Trophoblast cell (in vitro differentiated cells and primary cell): ENCODE data around the gene MYO10.

ENCODE experiments used
- DNase-seq, 2 donors: peaks; one replicate each; pipeline ENCODE4 v3.0.0-alpha.2; 2016
- H2AFZ ChIP-seq: 2 replicates; pipeline ENCODE4 v1.6.1; 2013; ENCODE audit warnings: low read length, moderate library complexity, mild to moderate bottlenecking; ENCODE audit not compliant: insufficient read depth, poor library complexity
- H2AK5ac ChIP-seq: 2 replicates; pipeline ENCODE4 v1.6.1; 2013; ENCODE audit warnings: mild to moderate bottlenecking, low read length
- H2BK120ac ChIP-seq: 2 replicates; pipeline ENCODE4 v1.6.1; 2013; ENCODE audit warnings: low read length, mild to moderate bottlenecking, moderate library complexity; ENCODE audit not compliant: insufficient read depth, poor library complexity
- H2BK12ac ChIP-seq: 2 replicates; pipeline ENCODE4 v1.6.1; 2013; ENCODE audit warnings: mild to moderate bottlenecking, low read length, moderate library complexity
- H2BK5ac ChIP-seq: 2 replicates; pipeline ENCODE4 v1.6.1; 2013; ENCODE audit warnings: low read length, low read depth, moderate library complexity, mild to moderate bottlenecking; ENCODE audit not compliant: poor library complexity
- H3K14ac ChIP-seq: 2 replicates; pipeline ENCODE4 v1.6.1; 2013; ENCODE audit warnings: mild to moderate bottlenecking, low read length
- H3K18ac ChIP-seq: 2 replicates; pipeline ENCODE4 v1.6.1; 2013; ENCODE audit warnings: mild to moderate bottlenecking, low read length
- H3K23ac ChIP-seq: 2 replicates; pipeline ENCODE4 v1.6.1; 2013; ENCODE audit warnings: low read length
- H3K27ac ChIP-seq: 2 replicates; pipeline ENCODE4 v1.5.1; 2013; ENCODE audit warnings: low read depth, mild to moderate bottlenecking, inconsistent platforms, low read length, moderate library complexity
- H3K27me3 ChIP-seq: 2 replicates; pipeline ENCODE4 v1.6.1; 2013; ENCODE audit warnings: inconsistent platforms, mild to moderate bottlenecking, low read length, moderate library complexity; ENCODE audit not compliant: insufficient read depth
- H3K36me3 ChIP-seq, 2 experiments: 1 replicate in 1 of 2; 2 replicates in 1 of 2; pipeline ENCODE4 v1.6.1; 2013; ENCODE audit warnings: low read length in 2 of 2, mild to moderate bottlenecking in 2 of 2, moderate library complexity in 1 of 2; ENCODE audit not compliant: insufficient read depth in 2 of 2, control insufficient read depth in 1 of 2
- H3K4ac ChIP-seq: 2 replicates; pipeline ENCODE4 v1.6.1; 2013; ENCODE audit warnings: low read depth, mild to moderate bottlenecking, low read length, moderate library complexity
- H3K4me1 ChIP-seq, 2 experiments: 1 replicate in 1 of 2; 2 replicates in 1 of 2; pipeline ENCODE4 v1.6.1; 2013; ENCODE audit warnings: low read length in 2 of 2, mild to moderate bottlenecking in 2 of 2, moderate library complexity in 1 of 2; ENCODE audit not compliant: insufficient read depth in 2 of 2, control insufficient read depth in 1 of 2
- H3K4me2 ChIP-seq: 2 replicates; pipeline ENCODE4 v1.6.1; 2013; ENCODE audit warnings: inconsistent platforms, mild to moderate bottlenecking, low read length, moderate library complexity
- H3K4me3 ChIP-seq: 2 replicates; pipeline ENCODE4 v1.5.1; 2013; ENCODE audit warnings: mild to moderate bottlenecking, low read depth, low read length, inconsistent platforms
- H3K79me1 ChIP-seq: one replicate; pipeline ENCODE4 v1.6.1; 2013; ENCODE audit warnings: low read length
- H3K79me2 ChIP-seq: 2 replicates; pipeline ENCODE4 v1.6.1; 2013; ENCODE audit warnings: low read length, mild to moderate bottlenecking; ENCODE audit not compliant: control insufficient read depth, insufficient read depth, poor library complexity
- H3K9ac ChIP-seq: 2 replicates; pipeline ENCODE4 v1.6.1; 2013; ENCODE audit warnings: mild to moderate bottlenecking, low read length
- H3K9me3 ChIP-seq: 2 replicates; pipeline ENCODE4 v1.6.1; 2013; ENCODE audit warnings: low read depth, mild to moderate bottlenecking, control low read depth, inconsistent platforms, low read length; ENCODE audit not compliant: insufficient read depth
- H4K12ac ChIP-seq: 2 replicates; pipeline ENCODE4 v1.6.1; 2013; ENCODE audit warnings: low read depth, mild to moderate bottlenecking, low read length, moderate library complexity
- H4K8ac ChIP-seq: 2 replicates; pipeline ENCODE4 v1.6.1; 2013; ENCODE audit warnings: low read depth, mild to moderate bottlenecking, low read length, moderate library complexity
- H4K91ac ChIP-seq: one replicate; pipeline ENCODE4 v1.6.1; 2013; ENCODE audit warnings: low read depth, mild to moderate bottlenecking, low read length, moderate library complexity
- WGBS: extraction: QIAGEN DNeasy Blood & Tissue Kit; methylation state at CpG from one replicate; pipeline ENCODE4 v1.1.7; 2013; ENCODE audit warnings: missing lambda C conversion rate; ENCODE audit not compliant: insufficient read length, insufficient coverage; ENCODE audit errors: extremely low coverage; 5-methylcytosine and 5-hydroxymethylcytosine counted together

MYO10 gene

DNA sequence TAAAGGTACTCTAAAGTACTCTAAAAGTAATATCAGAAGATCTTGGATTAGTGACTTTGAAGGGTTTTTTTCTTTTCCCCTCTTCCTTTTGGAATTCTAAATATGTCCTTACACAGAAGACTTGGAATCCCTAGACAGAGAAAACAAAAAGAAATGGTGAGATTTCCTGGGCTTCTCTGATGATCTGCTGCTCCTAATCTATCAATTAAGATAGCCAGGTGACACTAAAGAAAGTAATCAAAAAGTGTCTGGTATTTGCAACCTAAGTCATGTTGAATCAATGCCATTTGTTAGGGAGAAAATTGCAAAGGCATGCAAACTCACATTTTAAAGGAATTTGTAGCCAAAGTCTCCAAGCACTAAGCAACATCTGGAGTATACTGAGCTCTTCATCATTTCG is 29.5 kb upstream of the MYO10 start:
- no peaks in the 10 kb centered on the region for H3K36me3 ChIP-seq
- H2AK5ac ChIP-seq, result no peak overlapping the region
- no CpG with 5 or more reads among the region's 1 CpG for WGBS

DNA sequence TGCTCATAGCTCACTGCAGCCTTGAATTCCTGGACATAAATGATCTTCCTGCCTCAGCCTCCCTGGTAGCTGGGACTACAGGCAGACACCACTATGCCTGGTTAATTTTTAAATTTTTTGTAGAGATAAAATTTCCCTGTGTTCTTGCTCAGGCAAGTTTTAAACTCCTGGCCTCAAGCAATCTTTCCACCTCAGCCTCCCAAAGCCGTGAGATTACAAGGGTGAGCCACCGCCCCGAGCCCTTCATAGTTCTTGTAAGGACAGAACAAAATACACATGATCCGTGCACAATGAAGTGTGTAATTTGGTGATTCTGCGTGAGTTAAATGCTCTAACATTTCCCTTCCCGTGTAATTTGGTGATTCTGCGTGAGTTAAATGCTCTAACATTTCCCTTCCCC is 27.7 kb upstream of the MYO10 start:
- H3K23ac ChIP-seq, result no peak overlapping the region
- H3K4me1 ChIP-seq, result peaks cover 0 to 1% of the 10 kb centered on the region in 2 experiments
- H3K27ac ChIP-seq, result no peak overlapping the region
- no peak overlapping the region for H3K18ac ChIP-seq
- H3K79me1 ChIP-seq, result peaks cover 2% of the 10 kb centered on the region
- H2AK5ac ChIP-seq, result no peak overlapping the region
- H3K79me2 ChIP-seq, result no peaks in the 10 kb centered on the region
- no peak overlapping the region for H3K4me3 ChIP-seq
- no peak overlapping the region for H4K12ac ChIP-seq
- H3K36me3 ChIP-seq, result no peaks in the 10 kb centered on the region
- H2BK12ac ChIP-seq, result no peak overlapping the region
- H3K14ac ChIP-seq, result no peak overlapping the region
- no peak overlapping the region for H3K4me2 ChIP-seq
- peak; percentile 33 to 51 for DNase-seq
- H3K4ac ChIP-seq, result no peak overlapping the region
- no peak overlapping the region for H4K8ac ChIP-seq
- H3K9me3 ChIP-seq, result no peaks in the 10 kb centered on the region
- H3K9ac ChIP-seq, result no peak overlapping the region
- no peak overlapping the region for H2BK5ac ChIP-seq
- H3K27me3 ChIP-seq, result no peaks in the 10 kb centered on the region
- no peak overlapping the region for H2AFZ ChIP-seq
- no CpG with 5 or more reads among the region's 7 CpGs for WGBS
- no peak overlapping the region for H4K91ac ChIP-seq
- H2BK120ac ChIP-seq, result no peak overlapping the region

More for the DNA sequence above, 29.5 kb upstream of the MYO10 start:
- H3K27me3 ChIP-seq, result no peaks in the 10 kb centered on the region
- no peak overlapping the region for H3K27ac ChIP-seq
- no peak overlapping the region for H3K4me3 ChIP-seq
- no peaks in the 10 kb centered on the region for H3K79me2 ChIP-seq
- DNase-seq, result peak in 1 of 2 donors; percentile 8
- no peak overlapping the region for H3K23ac ChIP-seq
- H4K12ac ChIP-seq, result no peak overlapping the region
- H3K4me1 ChIP-seq, result peaks cover 1 to 4% of the 10 kb centered on the region in 2 experiments
- H3K14ac ChIP-seq, result no peak overlapping the region
- H4K91ac ChIP-seq, result no peak overlapping the region
- H3K4me2 ChIP-seq, result no peak overlapping the region
- no peak overlapping the region for H3K18ac ChIP-seq
- H4K8ac ChIP-seq, result no peak overlapping the region
- no peak overlapping the region for H2AFZ ChIP-seq
- H3K79me1 ChIP-seq, result peaks cover 2% of the 10 kb centered on the region
- no peak overlapping the region for H3K4ac ChIP-seq
- no peak overlapping the region for H2BK120ac ChIP-seq
- H3K9ac ChIP-seq, result no peak overlapping the region
- no peaks in the 10 kb centered on the region for H3K9me3 ChIP-seq
- H2BK12ac ChIP-seq, result no peak overlapping the region
- no peak overlapping the region for H2BK5ac ChIP-seq

DNA sequence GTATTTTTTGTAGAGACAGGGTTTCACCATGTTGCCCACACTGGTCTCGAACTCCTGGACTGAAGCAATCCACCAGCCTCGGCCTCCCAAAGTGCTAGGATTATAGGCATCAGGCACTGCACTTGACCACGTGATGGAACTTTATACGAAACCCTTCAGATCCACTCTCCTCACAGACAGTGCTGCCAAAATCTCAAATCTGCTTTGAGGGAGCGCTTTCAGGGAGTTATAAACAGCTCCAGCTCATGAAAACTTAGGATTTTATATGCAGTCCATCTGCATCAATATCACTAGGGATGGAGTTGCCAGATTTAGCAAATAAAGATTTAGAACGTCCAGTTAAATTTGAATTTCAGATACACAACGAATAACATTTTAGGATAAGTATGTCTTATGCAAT is 25.0 kb upstream of the MYO10 start:
- no peak overlapping the region for H2BK12ac ChIP-seq
- no peaks in the 10 kb centered on the region for H3K36me3 ChIP-seq
- no peak overlapping the region for H2BK120ac ChIP-seq
- DNase-seq, result no peak
- no peak overlapping the region for H3K9ac ChIP-seq
- no peak overlapping the region for H3K4me3 ChIP-seq
- no peaks in the 10 kb centered on the region for H3K79me2 ChIP-seq
- WGBS, result no CpG with 5 or more reads among the region's 7 CpGs
- peaks cover 0 to 1% of the 10 kb centered on the region in 2 experiments for H3K4me1 ChIP-seq
- H3K27ac ChIP-seq, result no peak overlapping the region
- no peak overlapping the region for H3K23ac ChIP-seq
- no peak overlapping the region for H2AFZ ChIP-seq
- H3K18ac ChIP-seq, result no peak overlapping the region
- no peak overlapping the region for H3K4ac ChIP-seq
- H3K27me3 ChIP-seq, result no peaks in the 10 kb centered on the region
- H4K91ac ChIP-seq, result peak overlapping the region; percentile 22
- no peak overlapping the region for H2BK5ac ChIP-seq
- H3K9me3 ChIP-seq, result no peaks in the 10 kb centered on the region
- H3K4me2 ChIP-seq, result no peak overlapping the region
- peaks cover 2% of the 10 kb centered on the region for H3K79me1 ChIP-seq
- H4K8ac ChIP-seq, result no peak overlapping the region
- no peak overlapping the region for H4K12ac ChIP-seq
- H2AK5ac ChIP-seq, result no peak overlapping the region
- no peak overlapping the region for H3K14ac ChIP-seq

DNA sequence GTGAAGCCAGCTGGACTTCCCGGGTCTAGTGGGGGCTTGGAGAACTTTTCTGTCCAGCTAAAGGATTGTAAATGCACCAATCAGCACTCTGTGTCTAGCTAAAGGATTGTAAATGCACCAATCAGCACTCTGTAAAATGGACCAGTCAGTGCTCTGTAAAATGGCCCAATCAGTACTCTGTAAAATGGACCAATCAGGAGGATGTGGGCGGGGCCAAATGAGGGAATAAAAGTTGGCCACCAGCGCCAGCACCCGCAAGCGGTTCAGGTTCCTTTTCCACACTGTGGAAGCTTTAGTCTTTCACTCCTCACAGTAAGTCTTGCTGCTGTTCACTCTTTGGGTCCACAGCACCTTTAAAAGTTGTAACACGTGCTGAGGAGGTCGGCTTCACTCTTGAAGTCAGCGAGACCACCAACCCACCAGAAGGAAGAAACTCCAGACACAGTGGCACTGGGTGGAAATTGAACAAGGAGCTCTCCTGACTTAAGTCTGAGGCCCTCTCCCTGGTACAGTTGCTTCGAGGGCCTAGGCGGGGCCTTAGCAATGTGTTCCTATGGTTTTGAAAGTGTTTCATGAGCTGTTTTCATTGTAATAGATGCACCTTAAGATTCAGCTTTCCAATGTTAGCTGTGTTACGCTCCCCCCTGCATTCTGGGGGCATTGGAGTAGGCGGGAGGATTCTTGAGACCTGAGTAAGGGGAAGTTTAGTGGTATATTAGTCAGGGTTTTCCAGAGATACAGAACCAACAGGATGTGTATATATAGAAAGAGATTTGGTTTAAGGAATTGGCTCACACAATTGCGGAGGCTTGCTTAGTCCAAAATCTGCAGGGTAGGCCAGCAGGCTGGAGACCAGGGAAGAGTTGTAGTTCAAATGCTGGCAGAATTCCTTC is 21.5 kb upstream of the MYO10 start:
- H3K9ac ChIP-seq, result no peak overlapping the region
- H3K23ac ChIP-seq, result no peak overlapping the region
- H3K27me3 ChIP-seq, result no peaks in the 10 kb centered on the region
- no peak overlapping the region for H2AFZ ChIP-seq
- H2BK12ac ChIP-seq, result no peak overlapping the region
- no peaks in the 10 kb centered on the region for H3K79me2 ChIP-seq
- no peaks in the 10 kb centered on the region for H3K4me1 ChIP-seq
- no peak overlapping the region for H3K4me3 ChIP-seq
- no peak for DNase-seq
- H4K8ac ChIP-seq, result no peak overlapping the region
- no peak overlapping the region for H3K14ac ChIP-seq
- H2BK5ac ChIP-seq, result no peak overlapping the region
- no peaks in the 10 kb centered on the region for H3K36me3 ChIP-seq
- H2AK5ac ChIP-seq, result no peak overlapping the region
- no peak overlapping the region for H3K18ac ChIP-seq
- H3K79me1 ChIP-seq, result no peaks in the 10 kb centered on the region
- no peak overlapping the region for H4K12ac ChIP-seq
- H3K9me3 ChIP-seq, result no peaks in the 10 kb centered on the region
- H3K27ac ChIP-seq, result no peak overlapping the region
- H3K4me2 ChIP-seq, result no peak overlapping the region
- no peak overlapping the region for H3K4ac ChIP-seq
- H2BK120ac ChIP-seq, result no peak overlapping the region
- no CpG with 5 or more reads among the region's 13 CpGs for WGBS
- H4K91ac ChIP-seq, result no peak overlapping the region
